Measurements from ENCODE around the gene ZNF316.
"Not testable (repeated sequence)": the region's sequence is repeated elsewhere in the genome, so short reads cannot be mapped to it uniquely, and the experiment has no call there.

Gene ZNF316

GRCh38 chr7:6622134-6622710 is 14.9 kb upstream of the ZNF316 start:
- DNase-seq, result no peak

- no peak for DNase-seq
Measured at GRCh38 chr7:6623589-6624245, 13.4 kb upstream of the ZNF316 start.

GRCh38 chr7:6624246-6624611 is 12.9 kb upstream of the ZNF316 start:
- DNase-seq, result no peak

- DNase-seq, result no peak
Measured at GRCh38 chr7:6628045-6628444, 9.1 kb upstream of the ZNF316 start.

DNA sequence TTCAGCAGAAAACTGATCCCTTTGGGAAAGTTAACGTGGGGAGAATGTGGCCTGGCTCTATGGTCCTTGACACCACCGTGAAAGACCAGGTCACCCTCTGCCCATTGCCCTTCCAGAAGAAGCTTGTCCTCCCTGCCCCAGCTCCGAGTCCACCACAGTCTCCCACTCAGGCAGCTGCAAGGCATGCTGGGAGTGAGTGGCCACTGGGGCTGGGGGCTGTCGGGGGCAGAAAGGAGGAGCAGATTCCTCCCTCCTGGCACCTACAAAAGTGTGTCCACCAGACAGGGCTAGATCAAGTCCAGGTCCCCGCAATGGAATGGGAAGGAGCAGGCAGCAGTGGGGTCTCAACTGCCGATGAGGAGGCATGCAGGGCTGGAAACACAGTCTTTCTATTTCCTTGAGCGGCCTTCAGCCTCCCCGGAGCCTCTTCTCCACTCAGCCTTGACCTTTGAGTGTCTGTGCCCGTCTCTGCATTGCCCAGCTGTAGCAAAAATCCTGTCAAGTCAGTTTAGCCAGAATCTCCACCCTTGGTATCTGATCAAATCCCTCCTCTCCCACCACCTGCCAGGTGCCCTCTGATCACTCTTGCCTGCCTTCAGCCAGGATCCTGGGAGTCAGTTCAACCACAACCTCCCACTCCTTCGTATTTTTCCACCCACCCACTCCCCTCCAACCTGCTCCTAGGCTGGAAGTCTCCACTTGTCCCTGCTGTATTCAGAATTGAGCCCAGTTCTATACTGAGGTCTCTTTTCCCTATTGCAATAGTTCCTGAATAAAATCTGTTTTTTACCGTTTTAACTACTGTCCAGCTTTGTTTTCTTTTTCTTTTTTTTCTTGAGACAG is 6.9 kb upstream of the ZNF316 start:
- DNase-seq, result no peak

- no peak for DNase-seq
Measured at GRCh38 chr7:6631605-6632004, 5.5 kb upstream of the ZNF316 start.

DNA sequence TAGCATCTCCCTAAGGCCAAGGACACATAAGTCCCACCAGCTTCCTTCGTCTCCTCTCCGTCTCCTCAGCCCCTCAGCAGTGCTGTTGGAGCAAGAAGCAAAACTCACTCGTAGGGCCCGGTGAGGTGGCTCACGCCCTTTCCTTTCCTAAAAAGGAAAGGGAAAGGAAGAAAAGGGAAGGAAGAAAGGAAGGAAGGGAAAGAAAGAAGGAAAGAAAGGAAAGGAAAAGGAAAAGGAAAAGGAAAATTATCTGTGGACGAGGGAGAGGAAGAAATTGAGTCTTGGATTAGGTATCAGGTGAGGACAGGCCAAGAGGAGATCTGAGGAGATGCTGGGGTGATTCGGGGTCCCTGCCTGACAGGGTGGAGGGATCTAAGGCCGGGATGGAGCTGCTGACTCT is 3.1 kb upstream of the ZNF316 start:
- DNase-seq, result no peak

GRCh38 chr7:6634971-6635370 is 2.1 kb upstream of the ZNF316 start:
- DNase-seq, result not testable (repeated sequence)

DNA sequence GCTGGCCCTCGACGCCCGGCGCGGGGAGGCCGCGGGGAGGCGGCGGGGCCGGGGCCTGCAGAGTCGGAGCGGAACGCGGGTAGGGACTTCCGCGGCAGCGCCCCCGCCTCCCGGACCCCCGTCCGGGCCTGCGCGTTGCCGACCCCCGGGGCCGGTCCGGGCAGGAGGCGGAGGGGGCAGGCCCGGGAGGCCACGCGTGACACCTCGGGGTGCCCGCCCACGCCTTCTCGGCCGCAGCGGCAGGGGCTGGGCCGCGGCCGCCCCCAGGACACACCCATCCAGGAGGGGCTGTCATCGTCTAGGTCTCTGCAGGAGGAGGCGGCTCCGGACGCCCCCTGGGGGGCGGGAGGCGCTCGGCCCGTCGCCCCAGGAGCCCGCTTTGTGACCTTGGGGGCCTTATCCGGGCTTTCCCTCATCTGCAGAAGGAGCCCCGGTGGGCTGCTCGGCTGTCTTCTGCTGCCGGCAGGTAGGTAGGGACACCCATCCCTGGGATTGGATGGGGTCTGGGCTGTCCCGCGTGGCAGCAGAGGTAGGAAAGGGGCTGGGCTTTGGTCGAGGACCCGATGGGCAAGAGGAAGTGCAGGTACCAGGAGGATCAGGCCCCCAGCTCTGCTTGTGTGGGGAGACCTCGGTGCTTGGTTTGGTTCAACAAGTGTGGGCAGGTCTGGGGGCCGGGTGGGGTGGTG is 569 bp downstream of the ZNF316 start:
- peak; percentile 41 for DNase-seq

GRCh38 chr7:6639032-6639431 is 1.9 kb downstream of the ZNF316 start:
- DNase-seq, result no peak

- DNase-seq, result no peak
Measured at GRCh38 chr7:6639627-6640026, 2.5 kb downstream of the ZNF316 start.

DNA sequence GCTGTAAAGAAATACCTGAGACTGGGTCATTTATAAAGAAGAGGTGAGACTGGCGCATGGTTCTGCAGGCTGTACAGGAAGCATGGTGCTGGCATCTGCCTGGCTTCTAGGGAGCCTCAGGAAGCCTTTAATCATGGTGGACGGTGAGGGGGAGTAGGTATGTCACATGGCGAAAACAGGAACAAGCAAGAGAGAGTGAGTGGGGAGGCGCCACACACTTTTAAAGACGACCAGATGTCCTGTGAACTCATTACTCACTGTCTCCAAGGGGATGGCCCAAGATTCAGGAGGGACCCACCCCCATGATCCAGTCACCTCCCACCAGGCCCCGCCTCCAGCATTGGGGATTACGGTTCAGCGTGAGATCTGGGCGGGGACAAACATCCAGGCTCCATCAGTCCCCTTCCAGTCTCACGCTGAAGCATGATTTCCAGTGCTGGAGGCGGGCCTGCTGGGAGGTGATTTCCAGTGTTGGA is 3.2 kb downstream of the ZNF316 start:
- DNase-seq, result peak; percentile 49

DNA sequence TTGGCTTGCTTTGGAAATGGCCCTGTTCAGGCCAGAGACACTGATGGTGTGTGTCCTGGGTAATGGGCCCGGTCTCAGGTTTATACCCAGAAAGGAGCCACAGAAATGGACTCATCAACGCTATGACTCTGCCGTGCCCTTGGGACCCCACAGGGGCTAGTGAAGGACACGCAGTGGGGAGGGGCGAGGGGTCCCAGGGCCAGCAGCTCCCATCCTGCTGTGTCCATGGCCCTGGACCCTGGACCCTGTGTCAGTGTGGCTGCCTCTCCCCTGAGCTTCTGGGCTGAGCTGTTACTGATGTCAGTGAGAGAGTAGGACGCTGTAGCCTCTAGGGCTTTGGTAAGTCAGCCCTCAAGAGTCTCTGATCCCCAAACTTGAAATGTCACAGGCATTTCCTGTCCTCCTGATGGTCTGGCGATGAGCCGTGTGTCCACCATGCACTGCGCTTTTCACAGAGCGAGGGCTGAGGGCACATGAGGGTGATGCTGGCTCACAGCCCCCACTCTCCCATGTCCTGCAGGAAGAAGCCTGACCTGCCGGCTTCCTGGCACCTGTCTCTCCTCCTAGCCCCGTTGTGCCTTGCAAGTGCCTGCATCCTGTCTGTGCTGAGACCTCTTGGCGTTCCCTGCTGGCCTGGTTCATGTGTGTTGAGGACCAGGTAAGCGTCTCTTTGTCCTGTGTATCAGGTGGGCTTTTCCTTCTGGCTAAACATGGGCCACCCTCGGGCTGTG is 4.4 kb downstream of the ZNF316 start:
- DNase-seq, result no peak

DNA sequence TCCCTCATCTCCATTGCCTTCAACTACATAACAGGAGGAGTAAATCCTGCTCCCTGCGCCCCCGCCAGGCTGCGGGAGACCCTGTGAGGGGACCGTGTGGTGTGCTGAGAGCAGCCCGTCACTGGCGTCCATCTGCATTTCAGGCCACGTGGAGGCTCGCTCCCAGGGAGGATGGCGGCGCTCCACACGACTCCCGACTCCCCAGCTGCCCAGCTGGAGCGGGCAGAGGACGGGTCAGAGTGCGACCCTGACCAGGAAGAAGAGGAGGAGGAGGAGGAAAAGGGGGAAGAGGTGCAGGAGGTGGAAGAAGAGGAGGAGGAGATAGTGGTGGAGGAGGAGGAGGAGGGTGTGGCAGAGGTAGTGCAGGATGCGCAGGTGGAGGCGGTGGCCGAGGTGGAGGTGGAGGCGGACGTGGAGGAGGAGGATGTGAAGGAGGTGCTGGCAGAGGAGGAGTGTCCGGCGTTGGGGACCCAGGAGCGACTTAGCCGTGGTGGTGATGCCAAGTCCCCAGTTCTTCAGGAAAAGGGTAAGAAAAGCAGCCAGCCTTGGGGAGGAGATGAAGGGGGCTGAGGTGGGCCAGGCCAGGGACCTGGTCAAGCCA is 5.2 kb downstream of the ZNF316 start:
- no peak for DNase-seq

DNA sequence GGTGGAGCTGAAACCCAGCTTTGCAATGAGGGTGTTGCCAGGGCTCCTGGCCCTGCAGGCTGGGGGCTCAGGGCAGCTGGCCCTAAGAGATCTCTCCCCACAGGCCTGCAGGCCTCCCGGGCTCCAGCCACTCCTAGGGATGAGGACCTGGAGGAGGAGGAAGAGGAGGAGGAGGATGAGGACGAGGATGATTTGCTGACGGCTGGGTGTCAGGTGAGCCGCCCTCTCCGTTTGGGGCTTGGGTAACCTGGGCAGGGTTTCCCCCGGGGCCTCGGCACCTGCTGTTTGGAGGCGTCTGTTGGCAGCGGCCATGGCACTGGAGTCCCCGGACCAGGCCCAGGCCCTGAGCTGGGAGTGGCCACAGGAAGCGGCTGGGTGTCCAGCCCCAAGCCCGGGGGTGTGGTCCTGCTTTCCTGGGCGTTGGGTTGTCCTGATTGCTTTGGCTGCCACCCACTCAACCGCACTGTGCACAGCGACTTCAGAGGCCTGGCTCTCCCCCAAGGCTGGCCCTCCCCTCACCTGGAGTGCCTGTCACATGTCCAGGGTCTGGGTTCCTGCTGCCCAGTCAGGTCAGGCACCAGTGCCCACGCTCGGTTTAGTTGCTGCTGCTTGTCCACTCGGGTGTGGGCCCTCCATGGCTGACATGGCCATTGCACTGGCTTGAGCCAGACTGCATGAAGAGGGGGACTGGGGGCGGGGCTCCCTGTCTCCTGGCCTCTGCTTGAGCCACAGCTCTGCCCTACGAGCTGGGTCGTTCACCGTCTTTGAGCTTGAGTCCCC is 5.9 kb downstream of the ZNF316 start:
- no peak for DNase-seq

DNA sequence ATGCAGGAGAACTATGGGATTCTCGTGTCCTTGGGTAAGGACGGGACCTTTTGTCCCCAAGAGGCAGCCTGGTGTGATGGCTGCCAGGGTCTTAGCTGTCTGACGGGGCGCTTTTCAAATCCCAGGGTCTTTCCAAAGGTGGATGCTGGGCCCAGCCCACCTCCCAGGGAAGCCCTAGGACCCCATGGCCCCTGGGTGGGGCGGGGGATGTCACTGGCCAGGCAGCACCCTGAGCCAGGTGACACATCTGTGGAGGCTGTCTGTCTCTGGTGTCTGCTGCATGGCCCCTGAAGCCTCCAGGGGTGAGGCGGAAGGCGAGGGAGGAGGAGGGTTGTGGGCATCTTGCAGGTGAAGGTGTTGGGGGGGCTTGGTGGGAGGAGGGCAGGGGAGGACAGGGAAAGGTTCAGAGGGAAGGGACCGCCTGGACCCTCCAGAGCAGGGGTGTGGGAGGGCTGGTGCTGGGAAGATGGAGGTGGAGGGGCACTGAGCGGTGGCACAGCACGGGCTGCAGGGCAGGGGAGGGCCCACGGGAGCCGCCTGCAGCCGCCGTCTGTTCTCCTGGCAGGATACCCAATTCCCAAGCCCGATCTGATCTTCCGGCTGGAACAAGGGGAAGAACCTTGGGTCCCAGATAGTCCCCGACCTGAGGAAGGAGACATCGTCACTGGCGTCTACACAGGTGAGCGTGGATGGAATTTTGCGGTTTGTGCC is 7.0 kb downstream of the ZNF316 start:
- DNase-seq, result no peak

DNA sequence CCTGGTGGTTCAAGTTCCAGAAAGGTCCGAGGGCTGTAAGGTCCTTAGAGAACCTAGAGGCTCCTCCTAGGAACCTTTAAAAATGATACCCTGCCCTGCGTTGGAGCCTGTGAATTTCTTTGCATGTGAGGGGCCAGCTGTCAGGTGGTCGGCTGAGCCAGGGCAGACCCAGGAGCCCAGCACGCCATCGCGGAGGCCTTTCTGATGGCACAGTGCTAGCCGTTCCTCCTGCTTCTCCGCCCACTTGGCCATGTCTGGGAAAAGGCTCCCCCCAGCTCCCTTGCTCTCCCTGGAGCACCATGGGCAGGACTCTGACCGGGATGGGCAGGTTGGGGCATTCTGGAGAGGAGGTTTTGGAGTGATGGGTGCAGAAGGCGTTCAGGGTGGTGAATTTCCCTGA is 7.6 kb downstream of the ZNF316 start:
- DNase-seq, result no peak

- DNase-seq, result no peak
Measured at GRCh38 chr7:6646465-6646864, 9.3 kb downstream of the ZNF316 start.

DNA sequence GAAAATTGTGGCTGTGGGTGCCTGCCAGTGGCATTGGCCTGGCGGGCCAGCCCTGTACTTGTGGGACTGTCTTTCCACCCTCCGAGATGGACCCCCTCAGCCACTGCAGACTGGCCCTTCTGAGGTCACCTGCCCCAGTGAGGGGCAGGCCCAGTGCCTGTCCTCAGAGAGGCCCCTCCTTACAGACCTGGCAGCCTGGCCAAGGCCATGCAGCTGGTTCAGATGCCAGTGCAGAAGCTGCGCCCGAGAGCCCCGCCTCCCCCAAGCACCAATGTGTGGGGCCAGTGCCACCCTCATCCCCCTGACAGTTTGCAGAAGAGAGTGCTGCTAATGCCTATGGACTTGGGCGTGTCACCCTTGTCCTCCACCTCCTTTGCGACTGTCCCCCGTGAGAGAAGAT is 10.0 kb downstream of the ZNF316 start:
- DNase-seq, result no peak

- DNase-seq, result no peak
Measured at GRCh38 chr7:6647541-6647940, 10.4 kb downstream of the ZNF316 start.

All from fibroblast of skin of right biceps (primary cell).